ENCODE measurements around the gene HBEGF.
A peak's percentile ranks its signal among the peaks of the same experiment; 100 is the strongest.

Gene HBEGF

DNA sequence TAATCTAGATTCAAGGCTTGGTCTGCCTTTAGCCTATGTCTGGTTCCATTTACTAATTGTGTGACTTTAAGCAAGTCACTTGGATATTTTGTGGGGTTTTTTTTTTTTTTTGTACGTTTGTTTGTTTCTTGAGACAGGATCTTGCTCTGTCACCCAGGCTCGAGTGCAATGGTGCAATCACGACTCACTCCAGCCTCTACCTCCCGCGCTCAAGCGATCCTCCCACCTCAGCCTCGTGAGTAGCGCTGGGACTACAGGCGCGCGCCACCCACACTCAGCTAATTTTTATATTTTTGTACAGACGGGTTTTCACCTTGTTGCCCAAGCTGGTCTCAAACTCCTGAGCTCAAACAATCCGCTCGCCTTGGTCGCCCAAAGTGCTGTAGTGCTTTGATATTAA, 42.4 kb downstream of the HBEGF start:
- no peak for DNase-seq (ENCODE audit: low read depth, low spot score)

GRCh38 chr5:140302786-140303639, 43.4 kb downstream of the HBEGF start, which contains the start of gene PFDN1:
TSS of gene PFDN1 (minus strand) at chr5:140303101. CDS start at chr5:140303073, 28 bp downstream.
- DNase-seq (ENCODE audit: low read depth, low spot score): peak; percentile 73

GRCh38 chr5:140301136-140301535, 45.3 kb downstream of the HBEGF start:
- DNase-seq (ENCODE audit: low read depth, low spot score): no peak

GRCh38 chr5:140299056-140299455, 47.3 kb downstream of the HBEGF start:
- DNase-seq (ENCODE audit: low read depth, low spot score): no peak

DNA sequence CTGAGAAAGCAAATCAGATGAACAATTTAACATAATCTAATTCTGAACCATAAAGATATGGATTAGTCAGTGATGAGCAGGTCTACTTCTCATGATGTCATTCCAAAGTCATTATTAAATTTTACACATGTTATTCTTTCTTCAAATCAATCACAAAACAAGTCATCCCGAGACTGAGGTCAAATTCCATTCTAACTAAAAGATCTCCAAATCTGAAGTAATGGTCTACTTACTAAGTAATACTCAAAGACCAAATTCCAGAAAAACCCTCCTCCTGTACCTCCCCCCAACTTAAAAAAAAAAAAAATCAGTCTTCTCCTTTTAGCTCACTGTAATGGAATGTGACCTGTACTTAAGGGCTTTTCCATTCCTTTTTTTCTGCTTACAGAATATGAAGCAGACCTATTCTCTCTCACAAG, 48.2 kb downstream of the HBEGF start:
- no peak for DNase-seq (ENCODE audit: low read depth, low spot score)

- DNase-seq (ENCODE audit: low read depth, low spot score): no peak
Measured at GRCh38 chr5:140297283-140297682, 49.1 kb downstream of the HBEGF start.

GRCh38 chr5:140296289-140296688, 50.1 kb downstream of the HBEGF start:
- DNase-seq (ENCODE audit: low read depth, low spot score): no peak

- peak; percentile 67 for DNase-seq (ENCODE audit: low read depth, low spot score)
Measured at GRCh38 chr5:140295414-140295813, 51.0 kb downstream of the HBEGF start.

- DNase-seq (ENCODE audit: low read depth, low spot score): no peak
Measured at GRCh38 chr5:140294753-140295152, 51.6 kb downstream of the HBEGF start.

DNA sequence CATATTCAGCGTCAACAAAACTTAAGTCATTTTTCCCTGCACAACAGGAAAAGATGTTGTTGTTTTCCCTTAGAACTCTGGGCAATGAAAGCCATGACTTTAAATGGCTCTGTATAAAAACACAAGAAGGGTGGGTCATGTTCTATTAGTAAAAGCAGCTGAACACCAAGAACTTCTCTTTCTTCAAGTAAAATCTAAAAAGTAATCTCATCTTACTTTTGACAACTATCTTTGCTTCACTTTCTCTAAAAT, 52.6 kb downstream of the HBEGF start:
- DNase-seq (ENCODE audit: low read depth, low spot score): no peak

DNA sequence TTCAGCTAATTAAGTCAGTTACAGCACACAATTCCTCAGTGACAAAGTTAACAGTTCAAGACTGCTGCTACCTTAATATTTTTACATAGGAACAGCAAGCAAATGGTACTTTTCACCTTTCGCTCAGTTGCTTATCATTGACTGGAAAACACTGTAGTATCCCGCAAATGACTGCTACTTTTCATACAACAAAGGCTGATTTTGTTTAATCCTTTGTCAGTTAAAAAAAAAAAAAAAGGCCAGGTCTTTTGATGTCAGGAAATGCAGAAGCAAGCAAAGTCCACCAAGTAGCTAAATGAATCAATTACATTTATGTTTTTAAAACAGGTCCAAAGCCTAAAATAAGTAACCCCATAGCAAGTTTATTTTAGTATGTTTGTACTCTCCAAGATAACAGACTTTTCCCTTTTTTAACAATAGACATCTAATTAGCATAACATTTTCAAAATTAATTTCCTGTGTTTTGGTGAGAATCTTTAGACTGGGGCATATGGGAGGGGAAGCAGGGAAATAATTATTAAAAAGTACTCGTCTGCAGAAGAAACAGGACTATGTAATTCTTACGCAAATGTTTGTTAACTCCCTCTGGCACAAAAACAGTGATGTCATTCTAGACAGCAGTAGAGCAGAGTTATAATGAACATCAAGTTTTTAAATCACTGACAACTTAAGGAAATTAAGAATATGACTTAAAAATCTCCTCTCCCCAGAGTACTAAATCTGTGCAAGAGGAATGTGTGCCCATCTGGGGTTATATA, 53.1 kb downstream of the HBEGF start:
- DNase-seq (ENCODE audit: low read depth, low spot score): no peak

DNA sequence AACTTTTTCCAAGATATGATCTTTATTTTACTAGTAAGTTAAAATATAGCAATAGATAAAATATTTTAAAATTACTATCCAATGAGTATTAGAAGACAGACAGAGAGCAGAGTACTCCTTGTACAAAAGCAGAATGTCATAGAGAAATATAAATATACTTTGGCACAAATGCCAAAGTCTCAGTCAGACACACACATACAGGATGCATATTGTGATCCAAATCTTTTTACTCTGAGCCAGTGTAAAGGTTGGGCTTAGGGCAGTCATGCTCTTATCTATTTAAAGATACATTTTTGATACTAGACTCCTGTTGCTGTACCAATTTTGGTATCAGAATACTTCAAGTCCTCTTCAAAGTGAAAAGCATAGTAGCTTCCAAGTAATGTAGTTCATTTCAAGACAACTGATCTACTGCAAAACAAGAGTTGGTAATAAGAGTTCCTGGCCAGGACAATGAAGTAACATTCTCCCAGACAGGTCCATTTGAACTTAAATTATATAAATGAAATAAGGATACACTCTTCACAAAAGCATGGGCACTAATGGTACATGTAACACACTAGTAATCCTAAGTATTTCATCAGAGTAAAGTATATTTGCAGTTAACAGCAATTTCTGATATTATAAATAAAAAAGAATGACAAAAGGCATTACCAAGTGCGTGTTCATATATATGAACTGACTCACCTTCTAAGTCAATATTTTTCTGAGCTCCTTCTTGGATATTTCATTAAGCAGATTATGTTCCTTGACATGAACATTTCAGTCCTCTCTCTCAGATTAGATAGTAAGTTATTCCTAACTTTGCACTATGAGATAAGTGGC, 54.0 kb downstream of the HBEGF start:
- no peak for DNase-seq (ENCODE audit: low read depth, low spot score)

DNA sequence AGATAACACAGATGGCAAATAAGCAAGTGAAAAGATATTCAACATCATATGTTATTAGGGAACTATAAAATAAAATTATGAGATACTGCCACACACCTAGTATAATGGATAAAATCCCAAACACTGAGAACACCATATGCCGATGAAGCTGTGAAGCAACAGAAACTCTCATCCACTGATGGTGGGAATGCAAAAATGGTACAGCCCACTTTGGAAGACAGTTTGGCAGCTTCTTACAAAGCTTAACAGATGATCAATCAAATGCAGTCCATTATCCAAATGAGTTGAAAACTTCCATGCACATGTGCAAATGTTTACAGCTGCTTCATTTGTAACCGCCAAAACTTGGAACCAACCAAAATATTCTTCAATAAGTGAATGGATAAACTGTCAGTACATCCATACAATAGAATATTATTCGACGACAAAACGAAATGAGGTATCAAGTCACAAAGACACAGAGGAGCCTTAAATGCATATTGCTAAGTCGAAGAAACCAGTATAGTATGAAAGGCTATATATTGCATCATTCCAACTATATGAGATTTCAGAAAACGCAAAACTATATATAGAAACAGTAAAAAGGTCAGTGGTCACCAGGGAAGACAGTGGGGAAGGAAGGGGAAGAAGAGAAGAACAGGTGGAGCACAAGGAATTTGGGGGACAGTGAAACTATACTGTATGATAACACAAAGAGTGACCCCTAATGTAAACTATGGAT, 58.4 kb downstream of the HBEGF start:
- DNase-seq (ENCODE audit: low read depth, low spot score): no peak

DNA sequence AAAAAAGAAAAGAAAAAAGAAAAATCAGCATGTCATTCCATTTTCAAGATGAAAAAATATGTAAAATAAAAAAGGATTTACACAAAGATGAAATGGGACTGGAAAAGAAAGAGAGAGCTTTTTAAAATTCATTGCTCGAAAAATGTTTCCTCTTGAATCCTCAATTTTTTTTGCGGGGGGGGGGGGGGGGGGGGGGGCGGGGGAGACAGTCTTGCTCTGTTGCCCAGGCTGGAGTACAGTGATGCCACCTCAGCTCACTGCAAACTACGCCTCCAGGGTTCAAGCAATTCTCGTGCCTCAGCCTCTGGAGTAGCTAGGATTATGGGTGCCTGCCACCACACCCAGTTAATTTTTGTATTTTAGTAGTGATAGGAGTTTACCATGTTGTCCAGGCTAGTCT, 60.0 kb downstream of the HBEGF start:
- no peak for DNase-seq (ENCODE audit: low read depth, low spot score)

DNA sequence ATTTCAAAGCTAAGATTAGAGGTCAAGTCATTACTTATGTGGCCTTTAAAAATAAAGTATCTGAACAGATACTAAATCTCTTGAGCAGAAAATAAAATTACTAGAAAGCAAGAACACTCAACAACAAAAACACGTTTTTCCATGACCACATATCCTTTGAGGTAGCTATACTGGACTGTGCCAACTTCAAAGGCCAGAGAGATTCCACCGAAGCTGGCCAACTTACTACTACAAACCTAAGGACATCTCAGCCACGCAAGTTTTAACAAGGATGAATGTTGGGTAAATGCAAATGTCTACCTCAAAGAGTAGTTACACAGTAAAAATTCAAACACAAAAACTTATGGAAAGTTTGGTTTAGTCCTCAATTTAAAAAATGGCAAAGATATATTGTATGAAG, 62.4 kb downstream of the HBEGF start:
- DNase-seq (ENCODE audit: low read depth, low spot score): no peak

Measured in brain pericyte (primary cell).